ENCODE data around the gene VTA1.
"Not testable (repeated sequence)": the region's sequence is repeated elsewhere in the genome, so short reads cannot be mapped to it uniquely, and the experiment has no call there.

GRCh38 chr6:142141531-142141930, 5.5 kb upstream of the VTA1 start:
- TF ChIP-seq EZH2 (IDR thresholded peaks at IDR 0.05; ENCODE audit: insufficient read depth, poor library complexity, severe bottlenecking); EZH2phosphoT487 (IDR thresholded peaks at IDR 0.05; ENCODE audit: insufficient read depth, low read depth): not testable (repeated sequence)
